BE2C (cell line): ENCODE data around the gene BRD4. TPM values are rescaled to one million over a fixed set of nuclear protein-coding genes. Genes with fewer than 3 reads are reported as not detected.
A peak's percentile ranks its signal among the peaks of the same experiment; 100 is the strongest.

Experiments
- DNase-seq: peaks from one replicate; pipeline ENCODE4 v3.0.0-alpha.2; 2020
- H3K27me3 ChIP-seq: fragments of 250-450 bp; sonication (Bioruptor Pico); 2 replicates; pipeline ENCODE4 v1.5.1; 2020; ENCODE audit warnings: mild to moderate bottlenecking
- H3K36me3 ChIP-seq: fragments of 250-450 bp; sonication (Bioruptor Pico); 2 replicates; pipeline ENCODE4 v1.5.1; 2020; ENCODE audit warnings: mild to moderate bottlenecking
- H3K4me1 ChIP-seq: fragments of 250-450 bp; sonication (Bioruptor Pico); 2 replicates; pipeline ENCODE4 v1.5.1; 2020
- H3K4me3 ChIP-seq: 2 replicates; pipeline ENCODE4 v1.5.1; 2011; ENCODE audit warnings: low read depth, low read length
- H3K9me3 ChIP-seq: fragments of 250-450 bp; sonication (Bioruptor Pico); 2 replicates; pipeline ENCODE4 v1.5.1; 2020
- polyA plus RNA-seq: library from polyadenylated mRNA; unstranded; fragments of >200 nt; gene quantifications from one replicate; pipeline ENCODE4 v1.2.1, GENCODE V29; 2012; ENCODE audit warnings: low read depth, missing spikeins; ENCODE audit not compliant: insufficient read length, insufficient read depth
- TF ChIP-seq, protein P1 (sequence below): IDR thresholded peaks from 2 replicates; pipeline ENCODE4 v1.5.1; 2012; ENCODE audit warnings: mild to moderate bottlenecking, low read depth, low read length

Gene BRD4
- 76.3 TPM for polyA plus RNA-seq

- TF ChIP-seq, protein P1, sequence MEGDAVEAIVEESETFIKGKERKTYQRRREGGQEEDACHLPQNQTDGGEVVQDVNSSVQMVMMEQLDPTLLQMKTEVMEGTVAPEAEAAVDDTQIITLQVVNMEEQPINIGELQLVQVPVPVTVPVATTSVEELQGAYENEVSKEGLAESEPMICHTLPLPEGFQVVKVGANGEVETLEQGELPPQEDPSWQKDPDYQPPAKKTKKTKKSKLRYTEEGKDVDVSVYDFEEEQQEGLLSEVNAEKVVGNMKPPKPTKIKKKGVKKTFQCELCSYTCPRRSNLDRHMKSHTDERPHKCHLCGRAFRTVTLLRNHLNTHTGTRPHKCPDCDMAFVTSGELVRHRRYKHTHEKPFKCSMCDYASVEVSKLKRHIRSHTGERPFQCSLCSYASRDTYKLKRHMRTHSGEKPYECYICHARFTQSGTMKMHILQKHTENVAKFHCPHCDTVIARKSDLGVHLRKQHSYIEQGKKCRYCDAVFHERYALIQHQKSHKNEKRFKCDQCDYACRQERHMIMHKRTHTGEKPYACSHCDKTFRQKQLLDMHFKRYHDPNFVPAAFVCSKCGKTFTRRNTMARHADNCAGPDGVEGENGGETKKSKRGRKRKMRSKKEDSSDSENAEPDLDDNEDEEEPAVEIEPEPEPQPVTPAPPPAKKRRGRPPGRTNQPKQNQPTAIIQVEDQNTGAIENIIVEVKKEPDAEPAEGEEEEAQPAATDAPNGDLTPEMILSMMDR = no peak
- Histone ChIP-seq H3K27me3 (no peaks in the 10 kb centered on the region), H3K9me3 (no peaks in the 10 kb centered on the region), H3K4me1 (peaks cover 5% of the 10 kb centered on the region; the same call in 1 of the 2 replicates), H3K4me3 (peak within 1 kb of the TSS; percentile 95), H3K36me3 (peaks cover 4% of the 10 kb centered on the region; the same call in 1 of the 2 replicates)
- peak; percentile 84 for DNase-seq
Observed at GRCh38 chr19:15332311-15332996, at the start of gene BRD4. Gene BRD4 (minus strand): TSS chr19:15332539. CDS start chr19:15273099, 59,440 bp downstream.

- no peaks in the 10 kb centered on the region for H3K9me3 ChIP-seq
- H3K4me1 ChIP-seq = no peaks in the 10 kb centered on the region
- peaks cover 6% of the 10 kb centered on the region for H3K36me3 ChIP-seq
- no peak overlapping the region for H3K4me3 ChIP-seq
- no peaks in the 10 kb centered on the region for H3K27me3 ChIP-seq
- TF ChIP-seq, protein P1 = no peak
- no peak for DNase-seq
Observed at GRCh38 chr19:15381864-15382263, 49.5 kb upstream of the BRD4 start.

- Histone ChIP-seq H3K9me3 (no peaks in the 10 kb centered on the region), H3K4me1 (no peaks in the 10 kb centered on the region), H3K36me3 (peaks cover 2% of the 10 kb centered on the region), H3K27me3 (no peaks in the 10 kb centered on the region), H3K4me3 (no peak overlapping the region)
- DNase-seq = no peak
- TF ChIP-seq, protein P1 = no peak
Observed at GRCh38 chr19:15381429-15381828, 49.1 kb upstream of the BRD4 start.

DNA sequence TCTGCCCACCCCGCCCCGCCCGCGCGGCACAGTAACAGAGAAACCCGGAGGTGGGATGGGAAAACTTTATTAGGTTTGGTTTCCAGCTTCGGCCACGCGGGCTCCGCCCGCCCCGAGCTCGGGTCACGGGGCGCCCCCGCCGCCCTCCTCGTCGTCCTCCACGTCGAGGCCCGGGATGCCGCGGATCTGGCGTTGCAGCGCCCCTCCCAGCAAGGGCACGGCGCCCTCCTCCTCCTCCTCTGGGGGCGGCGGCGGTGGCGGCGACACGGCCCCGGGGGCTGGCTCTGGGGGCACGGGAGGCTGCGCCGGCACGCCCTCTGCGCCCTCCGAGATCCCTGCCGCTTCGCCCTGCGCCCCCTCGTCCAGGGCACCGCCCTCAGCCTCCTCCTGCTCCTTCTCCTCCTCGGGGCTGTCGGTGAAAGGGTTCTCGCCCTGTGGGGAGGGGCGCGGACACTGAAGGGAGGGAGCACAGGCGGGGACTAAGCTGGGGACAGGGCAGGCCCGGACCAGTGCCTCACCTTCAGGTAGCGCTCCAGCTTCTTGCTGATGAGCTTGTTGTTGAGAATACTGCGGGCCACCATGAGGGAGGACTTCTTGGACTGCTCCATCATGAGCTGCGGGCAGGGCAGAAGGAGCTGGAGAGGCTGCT is 47.8 kb upstream of the BRD4 start:
- Histone ChIP-seq H3K9me3 (no peaks in the 10 kb centered on the region), H3K4me3 (peak overlapping the region; percentile 63), H3K36me3 (no peaks in the 10 kb centered on the region; the same call in none of the 2 replicates), H3K4me1 (no peaks in the 10 kb centered on the region), H3K27me3 (no peaks in the 10 kb centered on the region)
- DNase-seq = peak; percentile 69
- TF ChIP-seq, protein P1 = no peak

- TF ChIP-seq, protein P1 = no peak
- Histone ChIP-seq H3K27me3 (no peaks in the 10 kb centered on the region), H3K4me3 (peak within 1 kb of the TSS; percentile 83), H3K4me1 (no peaks in the 10 kb centered on the region), H3K36me3 (no peaks in the 10 kb centered on the region; the same call in none of the 2 replicates), H3K9me3 (no peaks in the 10 kb centered on the region)
- DNase-seq = peak; percentile 98
Observed at GRCh38 chr19:15379083-15379998, 47.0 kb upstream of the BRD4 start, which contains the start of gene AKAP8. Gene AKAP8 (minus strand): TSS chr19:15379787. CDS start chr19:15379731, 56 bp downstream.
